Nucleus accumbens (tissue), 56 donors: ENCODE data around the gene DTHD1.
A peak's percentile ranks its signal among the peaks of the same experiment; 100 is the strongest.

Source experiments
- DNase-seq, 56 donors: peaks; one replicate each; lab custom pipeline; 2025; lab: John Stamatoyannopoulos, UW

Gene DTHD1

DNA sequence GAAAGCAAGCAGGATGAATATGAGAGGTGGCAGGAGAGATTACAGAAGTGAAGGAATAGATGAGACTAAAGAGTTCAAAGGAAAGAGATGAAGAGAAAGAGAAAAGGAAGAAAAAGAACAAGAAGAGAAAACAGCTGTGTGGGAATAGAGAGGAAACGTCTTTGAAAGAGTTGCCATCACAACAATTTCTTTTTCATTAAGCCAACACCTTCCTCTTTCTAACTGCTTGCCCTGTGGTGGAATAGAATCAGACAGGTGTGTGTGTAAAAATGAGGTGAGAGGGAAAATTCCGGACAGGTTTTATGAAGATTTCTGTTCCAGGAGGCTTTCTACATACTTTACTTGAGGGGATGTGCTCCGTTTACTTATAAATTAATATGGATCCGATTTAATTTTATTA is 28.8 kb downstream of the DTHD1 start:
- no peak for DNase-seq

DNA sequence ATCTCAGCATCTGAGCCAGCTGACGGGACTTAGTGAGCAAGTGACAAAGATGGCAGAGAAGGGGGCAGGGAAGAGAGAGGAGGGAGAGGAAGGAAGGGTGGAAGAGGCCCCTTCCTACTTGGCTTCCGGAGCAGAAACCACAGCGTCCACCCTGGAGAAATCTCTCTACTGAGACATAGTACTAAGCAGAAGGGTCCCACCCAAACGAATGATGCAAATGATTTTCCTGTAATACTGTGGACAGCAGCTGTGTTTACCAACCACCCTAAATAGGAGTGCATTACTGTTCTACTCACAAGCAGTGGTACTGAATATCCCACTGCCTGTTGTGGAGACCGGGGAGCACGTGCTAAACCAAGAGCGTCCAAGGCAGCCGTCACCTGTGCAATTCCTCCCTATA is 29.4 kb downstream of the DTHD1 start:
- peak in 2 of 56 donors; percentile 8 to 14 for DNase-seq

DNA sequence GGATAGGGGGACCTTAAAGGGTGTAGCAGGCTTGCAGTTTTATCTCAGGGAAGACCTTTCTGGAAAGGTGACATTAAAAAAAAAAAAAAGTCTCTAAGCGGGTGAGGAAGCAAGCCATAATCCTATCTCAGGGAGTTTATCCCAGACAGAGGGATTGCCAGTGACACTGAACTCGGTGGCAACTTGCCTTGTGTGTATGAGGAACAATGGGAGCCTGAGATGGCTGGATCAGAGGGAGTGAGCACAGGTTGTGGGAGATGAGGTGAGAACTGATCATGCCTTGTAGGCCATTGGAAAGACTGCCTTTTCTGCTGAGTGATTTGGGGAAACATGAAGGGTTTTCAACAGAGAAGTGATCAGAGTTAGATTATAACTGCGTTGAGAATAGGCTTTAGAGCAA is 31.1 kb downstream of the DTHD1 start:
- peak in 2 of 56 donors; percentile 7 to 24 for DNase-seq

DNA sequence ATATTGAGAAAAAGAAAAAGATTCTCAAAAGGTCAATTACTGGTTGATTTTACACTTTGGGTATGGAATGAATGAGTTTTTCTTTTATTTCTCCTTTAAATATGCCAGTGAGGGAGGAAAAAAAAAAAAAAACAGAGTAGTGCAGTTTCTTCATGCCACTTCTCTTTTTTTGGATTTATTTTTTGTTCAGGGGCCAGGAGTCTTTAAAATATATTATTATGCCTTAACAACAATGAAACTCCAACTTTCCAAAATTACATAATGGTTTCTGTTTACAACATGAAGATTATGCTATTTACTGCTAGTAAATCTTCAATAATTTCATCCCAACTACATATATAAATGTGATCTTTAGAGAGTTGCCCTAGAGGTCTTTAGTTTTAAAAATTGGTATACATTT is 31.9 kb downstream of the DTHD1 start:
- no peak for DNase-seq

DNA sequence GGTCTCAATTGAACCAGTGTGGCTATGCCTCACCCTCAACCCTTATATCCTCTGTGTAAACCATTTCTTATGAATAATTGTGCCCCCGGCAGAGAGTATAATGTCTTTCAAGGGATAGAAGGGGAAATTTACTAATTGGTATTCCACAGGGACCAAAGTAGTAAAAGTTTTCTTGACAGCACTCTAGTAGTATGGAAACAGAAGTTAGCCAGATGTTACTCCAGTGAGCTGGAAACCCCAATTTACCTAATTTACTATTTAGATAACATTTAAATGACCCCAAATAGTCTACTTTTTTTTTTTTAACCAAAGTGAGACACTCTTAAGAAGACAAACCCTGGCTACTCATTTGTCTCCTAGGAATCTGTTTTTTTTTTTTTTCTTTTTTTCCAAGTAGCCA is 32.3 kb downstream of the DTHD1 start:
- DNase-seq = no peak

DNA sequence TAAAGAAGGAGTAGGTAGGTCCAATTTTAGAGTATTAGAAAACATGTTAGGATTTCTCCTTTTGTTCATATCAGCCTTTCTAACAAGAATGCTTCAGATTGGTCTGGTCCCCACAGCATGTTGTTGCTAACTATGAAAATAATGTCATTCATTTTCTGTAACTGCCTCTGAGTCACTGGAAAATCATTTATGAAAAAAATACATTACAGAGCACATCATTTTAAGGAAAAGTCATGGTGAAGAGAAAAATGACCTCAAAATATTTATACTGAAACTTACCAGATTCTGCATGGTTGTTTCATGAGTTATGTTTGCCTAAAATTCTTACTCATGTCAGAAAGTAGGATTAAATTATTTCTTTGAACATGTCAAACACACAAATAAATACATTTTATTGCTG is 35.2 kb downstream of the DTHD1 start:
- DNase-seq = no peak

DNA sequence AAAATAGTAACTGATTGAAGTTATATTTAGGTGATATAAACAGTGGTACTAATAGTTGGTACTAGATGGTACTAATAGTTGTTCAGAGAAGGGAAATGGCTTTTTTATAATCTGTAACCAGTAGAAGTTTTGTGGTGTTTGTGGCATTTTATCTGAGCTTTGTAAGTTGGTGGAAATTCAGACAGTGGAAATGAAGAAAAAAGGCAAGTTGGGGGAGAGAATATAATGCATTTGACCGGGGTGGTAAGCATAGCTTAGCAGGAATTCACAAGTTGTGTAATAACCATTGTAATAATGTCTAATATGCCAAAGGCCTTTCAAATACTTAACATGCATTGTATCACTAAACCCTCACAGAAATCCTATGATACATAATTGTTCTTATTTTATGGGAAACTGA is 36.3 kb downstream of the DTHD1 start:
- no peak for DNase-seq

DNA sequence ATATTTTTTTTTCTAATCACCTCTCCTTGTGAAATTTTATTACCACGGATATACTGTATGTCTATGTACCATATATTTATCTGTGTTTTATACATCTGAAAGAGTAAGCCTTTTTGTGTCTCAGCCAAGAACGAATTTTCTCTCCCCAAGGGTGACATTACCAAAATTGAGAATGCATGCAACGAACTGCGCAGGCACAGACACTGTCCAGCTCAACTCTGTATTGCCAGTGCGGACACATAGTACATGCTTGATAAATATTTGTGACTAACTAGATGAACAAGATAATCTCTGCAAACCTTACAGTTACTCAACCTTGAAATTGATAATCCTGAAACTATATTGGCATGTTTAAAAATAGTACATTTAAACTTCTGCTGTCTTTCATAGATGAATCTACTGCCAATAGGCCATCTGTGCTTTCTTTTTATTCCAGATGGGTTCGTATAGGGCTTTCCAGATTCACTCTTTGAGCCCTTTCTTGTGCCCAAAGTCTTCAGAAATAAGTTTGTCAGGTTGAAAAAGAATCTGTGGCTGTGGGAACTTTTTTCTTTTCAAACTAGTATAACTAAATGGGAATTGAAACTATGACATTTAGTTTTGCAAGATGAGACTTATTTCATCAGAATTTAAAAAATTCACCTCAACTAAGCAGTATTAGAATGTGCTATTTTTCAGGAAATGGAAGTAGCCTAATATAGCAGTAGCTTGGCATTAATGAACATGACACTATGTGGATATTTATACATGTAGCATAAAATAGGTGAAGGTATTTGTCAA is 38.9 kb downstream of the DTHD1 start:
- no peak for DNase-seq

DNA sequence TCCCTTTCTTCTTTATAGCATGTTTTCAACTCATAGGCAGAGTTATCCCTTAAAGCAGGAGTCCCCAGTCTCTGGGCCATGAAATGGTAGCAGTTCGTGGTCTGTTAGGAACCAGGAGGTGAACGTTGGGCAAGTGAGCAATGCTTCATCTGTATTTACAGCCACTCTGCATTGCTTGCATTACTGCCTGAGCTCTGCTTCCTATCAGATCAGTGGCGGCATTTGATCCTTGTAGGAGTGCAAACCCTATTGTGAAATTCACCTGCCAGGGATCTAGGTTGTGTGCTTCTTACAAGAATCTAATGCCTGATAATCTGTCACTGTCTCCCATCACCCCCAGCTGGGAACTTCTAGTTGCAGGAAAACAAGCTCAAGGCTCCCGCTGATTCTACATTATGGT is 39.8 kb downstream of the DTHD1 start:
- no peak for DNase-seq

DNA sequence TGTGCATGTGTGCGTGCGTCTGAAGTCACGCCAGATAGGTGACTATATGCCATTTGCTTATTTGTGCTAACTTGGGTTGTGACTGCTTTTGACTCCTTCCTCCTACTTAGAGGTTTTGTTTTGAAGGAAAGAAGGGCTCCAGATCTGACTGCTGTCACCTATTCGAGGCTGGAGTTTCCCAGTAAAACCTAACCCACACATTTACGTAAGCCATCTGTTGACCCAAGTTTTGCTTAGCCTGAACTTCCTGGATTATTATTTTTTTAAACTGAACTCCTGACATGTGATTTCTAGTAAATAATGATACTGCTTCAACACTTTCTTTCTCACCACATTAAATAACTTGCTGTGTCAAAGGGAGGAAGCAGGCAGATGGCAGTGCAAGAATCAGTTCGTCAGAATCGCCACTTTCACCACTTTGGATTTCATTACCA is 41.5 kb downstream of the DTHD1 start:
- no peak for DNase-seq

DNA sequence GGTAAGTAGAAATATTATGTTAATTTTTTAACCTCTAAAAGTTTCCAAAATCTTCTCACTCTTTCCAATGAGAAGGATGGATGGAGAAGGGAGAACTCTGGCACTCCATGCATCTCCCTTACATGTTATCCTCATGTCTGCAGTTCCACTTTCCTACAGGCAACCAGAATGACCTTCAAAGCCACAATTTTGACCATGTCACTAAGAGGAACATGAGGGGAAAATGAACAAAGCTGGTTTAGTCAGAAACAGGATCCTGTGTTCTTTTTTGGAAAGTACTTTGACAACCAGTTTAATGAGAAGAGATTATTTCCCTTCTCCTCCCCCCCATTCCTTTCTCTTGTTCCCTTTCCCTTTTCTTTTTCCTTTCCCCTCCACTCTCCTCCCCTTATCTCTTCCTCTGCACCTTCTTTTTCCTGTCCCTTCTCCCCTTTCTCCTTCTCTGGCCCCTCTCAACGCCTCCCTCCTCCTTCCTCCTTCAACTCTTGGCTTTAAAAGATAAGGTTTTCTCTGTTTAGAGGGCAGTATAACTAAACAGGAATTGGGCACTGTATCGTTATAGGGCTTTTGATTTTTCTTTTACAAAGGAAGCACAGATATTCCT is 42.5 kb downstream of the DTHD1 start:
- no peak for DNase-seq

DNA sequence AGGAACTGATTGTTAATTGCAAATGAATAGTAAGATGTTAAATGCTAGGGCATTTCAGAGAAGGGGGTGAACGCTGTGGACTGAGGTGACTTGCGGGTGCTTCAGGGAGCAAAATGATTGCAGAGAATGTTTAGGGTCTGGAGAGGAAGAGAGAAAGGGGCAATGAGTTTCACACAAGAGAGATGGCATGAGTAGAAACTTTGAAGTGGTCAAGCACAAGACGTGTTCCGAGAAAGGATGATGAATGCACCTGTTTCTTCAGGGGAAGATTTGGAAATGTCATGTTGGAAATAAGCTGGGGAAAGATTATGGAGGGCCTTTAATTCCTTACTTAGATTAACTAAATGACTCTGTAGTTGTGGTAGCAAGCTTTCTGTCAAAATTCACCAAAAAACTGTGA is 43.4 kb downstream of the DTHD1 start:
- DNase-seq = no peak

DNA sequence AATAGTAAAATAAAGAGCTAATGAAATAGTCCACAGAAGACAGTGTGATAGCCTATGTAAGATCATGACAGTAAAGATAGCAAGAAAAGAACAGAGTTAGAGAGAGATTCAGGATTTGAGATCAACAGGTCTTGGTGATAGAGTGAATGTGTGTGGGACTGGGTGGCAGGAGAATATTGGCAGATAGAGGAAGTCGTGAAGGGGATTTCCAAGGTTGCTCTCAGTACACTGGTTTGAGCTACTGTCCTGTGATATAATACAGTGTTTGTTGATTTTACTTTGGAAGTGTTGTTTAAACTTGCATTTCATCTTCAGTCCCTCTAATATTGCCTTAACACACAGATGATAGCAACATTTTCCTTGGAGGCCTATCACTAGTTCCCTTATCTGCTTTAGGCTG is 44.1 kb downstream of the DTHD1 start:
- DNase-seq = no peak

DNA sequence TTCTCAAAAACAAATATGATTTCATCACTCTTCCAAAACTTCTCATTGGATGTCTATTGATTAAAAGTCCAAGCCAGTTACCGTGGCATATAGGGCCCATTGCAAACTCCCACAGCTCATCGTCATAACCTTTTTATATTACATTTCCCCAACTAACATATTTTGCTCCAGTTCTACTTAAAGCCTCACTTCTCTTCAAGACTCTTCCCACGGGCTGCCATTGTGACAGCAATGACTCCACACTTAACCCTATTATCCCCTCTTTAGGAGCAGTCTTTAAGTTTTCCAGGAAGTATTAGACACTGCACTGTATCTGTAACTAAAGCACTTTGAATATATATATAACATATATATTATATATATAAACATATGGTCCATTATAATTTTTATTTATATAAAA is 44.5 kb downstream of the DTHD1 start:
- DNase-seq = no peak

DNA sequence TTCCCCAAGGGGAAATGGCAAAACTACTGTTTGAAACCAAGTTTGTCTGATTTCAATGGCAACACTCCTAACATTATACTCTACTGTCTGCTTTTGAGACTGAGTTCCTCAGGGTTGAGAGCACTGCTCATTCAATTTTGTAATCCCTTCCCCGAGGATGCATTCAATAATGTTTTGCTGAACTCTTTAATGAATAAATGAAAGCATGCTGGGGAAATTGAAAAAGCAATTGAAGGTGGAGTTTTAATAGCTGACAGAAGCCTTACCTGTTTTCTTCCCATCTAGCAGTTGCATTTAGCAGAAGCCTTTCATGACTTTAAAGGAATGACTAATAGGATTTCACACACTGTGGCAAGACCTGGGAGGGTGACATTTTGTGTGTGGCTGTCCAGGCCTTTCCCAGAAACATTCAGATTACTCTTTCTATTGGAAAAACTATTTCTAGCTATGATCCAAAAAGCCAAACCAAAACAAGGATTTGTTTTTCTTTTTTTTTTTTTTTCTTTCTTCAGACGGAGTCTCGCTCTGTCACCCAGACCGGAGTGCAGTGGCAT is 45.1 kb downstream of the DTHD1 start:
- DNase-seq = no peak

DNA sequence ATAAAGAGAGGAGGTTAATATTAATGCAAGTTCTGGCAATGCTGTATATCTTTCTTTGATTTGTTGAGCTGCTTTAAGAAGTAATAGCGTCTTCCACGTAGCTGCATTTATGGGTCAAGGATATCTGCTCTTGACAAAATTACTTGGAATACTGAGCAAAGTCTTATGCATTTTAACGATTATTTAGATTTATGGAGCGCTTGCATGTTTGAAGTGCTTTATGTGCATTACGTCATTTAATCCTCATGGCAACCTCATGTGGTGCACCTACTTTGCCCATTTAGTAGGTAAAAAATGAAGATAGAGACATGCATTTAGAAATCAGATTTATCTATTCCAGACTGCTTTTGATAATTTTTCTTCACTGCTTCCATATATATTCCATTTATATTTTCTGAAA is 46.0 kb downstream of the DTHD1 start:
- DNase-seq = no peak

DNA sequence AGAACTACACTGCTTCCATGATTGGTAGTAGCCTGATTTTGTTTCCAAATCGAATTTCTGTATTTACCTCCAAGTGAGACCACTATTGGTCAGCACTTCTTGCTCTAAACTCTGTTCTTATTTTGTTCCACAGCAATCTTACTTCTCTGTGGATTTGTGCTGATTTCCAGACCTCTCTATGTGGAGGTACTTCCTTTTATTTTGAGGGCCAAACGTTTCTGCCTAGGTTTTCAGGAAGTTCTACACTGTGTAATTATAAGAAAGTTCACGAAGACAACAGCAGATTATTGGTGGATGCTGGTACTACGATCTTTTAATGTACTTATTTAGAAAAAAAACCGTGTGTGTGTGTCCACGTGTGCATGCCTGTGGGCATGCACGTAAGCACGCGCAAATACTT is 46.7 kb downstream of the DTHD1 start:
- DNase-seq = no peak

DNA sequence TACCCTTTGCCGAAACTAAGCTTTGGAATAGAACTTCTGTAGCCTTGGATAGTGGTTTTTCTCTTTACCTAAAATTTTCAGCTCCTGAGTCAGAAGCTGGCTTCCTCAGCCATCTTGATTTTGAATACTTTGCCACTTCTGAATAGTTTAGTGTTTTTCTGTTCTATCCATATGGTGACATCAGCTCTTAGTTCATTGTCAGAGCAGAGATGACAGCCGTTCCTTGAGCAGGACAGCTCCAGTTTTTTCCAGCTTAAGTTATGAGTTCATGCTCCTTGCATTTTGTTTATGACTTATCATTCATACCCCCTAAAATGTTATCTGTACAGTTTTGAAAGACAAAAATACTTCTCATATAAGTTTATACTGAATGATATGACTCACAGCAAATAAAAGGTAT is 47.8 kb downstream of the DTHD1 start:
- DNase-seq = no peak

DNA sequence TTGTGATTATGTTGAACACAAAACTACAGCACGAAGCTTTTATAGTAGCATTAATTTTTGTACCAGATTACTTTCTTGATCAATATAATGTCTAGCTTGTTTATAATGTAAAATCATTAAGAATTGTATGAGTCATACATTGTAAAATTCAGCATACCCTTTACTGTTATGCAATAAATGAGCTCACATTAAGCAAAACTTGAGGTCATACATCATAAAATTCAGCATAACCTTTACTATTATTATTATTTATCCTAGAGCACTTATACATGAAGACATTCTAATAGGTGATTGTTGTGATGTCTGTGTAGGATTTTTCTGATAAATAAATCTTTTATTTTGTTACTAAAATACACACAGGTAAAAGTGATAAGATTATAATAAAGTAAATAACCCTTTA is 49.4 kb downstream of the DTHD1 start:
- no peak for DNase-seq

DNA sequence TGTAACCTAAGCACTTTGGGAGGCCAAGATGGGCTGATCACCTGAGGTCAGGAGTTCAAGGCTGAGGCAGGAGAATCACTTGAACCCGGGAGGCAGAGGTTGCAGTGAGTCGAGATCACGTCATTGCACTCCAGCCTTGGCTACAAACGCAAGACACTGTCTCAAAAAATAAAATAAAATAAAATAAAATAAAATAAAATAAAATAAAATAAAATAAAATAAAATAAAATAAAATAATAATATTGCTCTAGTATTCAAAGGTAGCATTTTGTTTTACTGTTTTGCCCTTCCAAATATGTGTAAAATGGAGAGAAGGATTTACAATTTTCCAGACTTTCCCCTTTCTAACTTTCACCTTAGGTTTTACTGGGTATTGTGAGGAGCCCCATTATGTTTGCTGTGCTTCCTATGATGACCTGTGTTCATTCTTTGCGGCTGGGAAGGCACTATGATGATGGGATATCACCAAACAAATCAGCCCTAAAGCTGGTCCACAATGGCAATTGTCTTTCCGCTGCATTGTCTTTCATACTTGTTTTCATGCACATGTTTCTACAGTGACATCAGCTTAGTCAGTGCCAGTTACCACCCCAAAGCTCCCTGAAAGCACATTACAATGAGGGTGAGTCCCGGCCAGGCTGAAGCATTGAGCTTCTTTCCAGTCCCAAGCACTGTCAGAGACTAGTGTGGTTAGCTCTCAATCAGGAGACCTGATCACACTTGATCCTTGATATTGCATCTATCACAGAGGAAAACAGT is 50.8 kb downstream of the DTHD1 start:
- DNase-seq = peak in 51 of 56 donors; percentile 11 to 89 (median 65)

DNA sequence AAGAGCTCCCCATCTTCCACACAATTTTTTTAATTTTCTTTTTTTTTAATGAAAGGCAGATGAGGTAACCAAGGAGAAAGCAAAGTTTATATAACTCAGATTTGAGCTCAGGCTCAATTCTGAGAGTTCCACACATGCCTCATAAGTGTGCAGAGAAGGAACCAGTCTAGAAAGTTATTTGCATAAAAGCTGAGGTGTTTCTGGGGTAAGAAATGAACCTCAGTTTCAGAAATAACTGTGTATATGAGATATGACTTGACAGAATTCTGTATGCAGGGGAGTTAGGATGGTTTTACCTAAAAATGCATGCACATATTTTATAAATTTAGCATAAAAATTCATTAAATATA is 51.3 kb downstream of the DTHD1 start:
- DNase-seq = no peak
